Glutamatergic neuron (in vitro differentiated cells): ENCODE measurements around the gene ZFP57. TPM values are rescaled to one million over a fixed set of nuclear protein-coding genes. Genes with fewer than 3 reads are reported as not detected.

Experiments used
- DNase-seq: peaks from one replicate; pipeline ENCODE4 v3.0.0; 2022
- H3K27ac Mint-ChIP-seq: one replicate; pipeline ENCODE4 v1.8.0; 2020; ENCODE audit warnings: mild to moderate bottlenecking, mixed read lengths, inconsistent platforms; ENCODE audit not compliant: unreplicated experiment
- H3K27me3 Mint-ChIP-seq: one replicate; pipeline ENCODE4 v1.8.0; 2020; ENCODE audit warnings: mild to moderate bottlenecking, moderate library complexity, mixed read lengths, inconsistent platforms; ENCODE audit not compliant: unreplicated experiment
- H3K36me3 Mint-ChIP-seq: one replicate; pipeline ENCODE4 v1.8.0; 2020; ENCODE audit warnings: mild to moderate bottlenecking, mixed read lengths, inconsistent platforms; ENCODE audit not compliant: unreplicated experiment
- H3K4me1 Mint-ChIP-seq: one replicate; pipeline ENCODE4 v1.8.0; 2020; ENCODE audit warnings: mild to moderate bottlenecking, low read depth, mixed read lengths, inconsistent platforms; ENCODE audit not compliant: unreplicated experiment
- H3K4me3 Mint-ChIP-seq: one replicate; pipeline ENCODE4 v1.8.0; 2020; ENCODE audit warnings: mild to moderate bottlenecking, mixed read lengths, inconsistent platforms; ENCODE audit not compliant: unreplicated experiment
- H3K9me3 Mint-ChIP-seq: one replicate; pipeline ENCODE4 v1.8.0; 2020; ENCODE audit warnings: mild to moderate bottlenecking, moderate library complexity, mixed read lengths, inconsistent platforms; ENCODE audit not compliant: unreplicated experiment
- total RNA-seq: library from RNA; stranded (reverse); fragmentation: NEBNext Ultra II Directional; extraction: Animal tissue kit (Norgen Biotek cat#: 25700); gene quantifications from one replicate; pipeline ENCODE4 v1.2.1, GENCODE V29; 2021; ENCODE audit not compliant: unreplicated experiment
- TF ChIP-seq, protein P1 (sequence below): fragments of 200-600 bp; sonication (generic); IDR thresholded peaks from one replicate; pipeline ENCODE4 v1.5.0; 2021; ENCODE audit not compliant: partially characterized antibody, unreplicated experiment

The ZFP57 gene
- total RNA-seq, 1 donor from 2014 or later, result not detected

DNA sequence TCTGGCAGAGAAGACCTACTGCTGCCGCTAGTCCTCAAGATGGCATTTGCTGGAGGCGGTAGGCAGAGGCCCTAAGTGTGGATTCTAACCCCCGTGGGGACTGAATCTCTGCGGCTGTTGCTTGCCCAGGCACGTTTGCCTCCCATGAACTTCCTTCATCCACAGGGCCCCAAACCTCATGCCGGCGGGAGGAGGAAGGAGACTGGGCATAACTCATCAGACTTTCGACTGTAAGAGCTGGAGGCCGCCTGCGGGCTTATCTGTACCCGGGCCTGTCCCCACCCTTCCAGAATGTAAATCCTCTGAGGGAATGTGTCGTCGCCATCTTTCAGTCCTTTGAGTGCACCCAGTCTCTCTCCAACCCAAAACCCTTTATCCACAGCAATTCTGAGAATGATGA, 990 bp downstream of the ZFP57 start:
- no peak overlapping the region for H3K4me3 Mint-ChIP-seq
- H3K27ac Mint-ChIP-seq, result no peak overlapping the region
- no peaks in the 10 kb centered on the region for H3K36me3 Mint-ChIP-seq
- no peaks in the 10 kb centered on the region for H3K4me1 Mint-ChIP-seq
- H3K27me3 Mint-ChIP-seq, result peaks cover 2% of the 10 kb centered on the region
- DNase-seq, result no peak
- H3K9me3 Mint-ChIP-seq, result no peaks in the 10 kb centered on the region
- TF ChIP-seq, protein P1, sequence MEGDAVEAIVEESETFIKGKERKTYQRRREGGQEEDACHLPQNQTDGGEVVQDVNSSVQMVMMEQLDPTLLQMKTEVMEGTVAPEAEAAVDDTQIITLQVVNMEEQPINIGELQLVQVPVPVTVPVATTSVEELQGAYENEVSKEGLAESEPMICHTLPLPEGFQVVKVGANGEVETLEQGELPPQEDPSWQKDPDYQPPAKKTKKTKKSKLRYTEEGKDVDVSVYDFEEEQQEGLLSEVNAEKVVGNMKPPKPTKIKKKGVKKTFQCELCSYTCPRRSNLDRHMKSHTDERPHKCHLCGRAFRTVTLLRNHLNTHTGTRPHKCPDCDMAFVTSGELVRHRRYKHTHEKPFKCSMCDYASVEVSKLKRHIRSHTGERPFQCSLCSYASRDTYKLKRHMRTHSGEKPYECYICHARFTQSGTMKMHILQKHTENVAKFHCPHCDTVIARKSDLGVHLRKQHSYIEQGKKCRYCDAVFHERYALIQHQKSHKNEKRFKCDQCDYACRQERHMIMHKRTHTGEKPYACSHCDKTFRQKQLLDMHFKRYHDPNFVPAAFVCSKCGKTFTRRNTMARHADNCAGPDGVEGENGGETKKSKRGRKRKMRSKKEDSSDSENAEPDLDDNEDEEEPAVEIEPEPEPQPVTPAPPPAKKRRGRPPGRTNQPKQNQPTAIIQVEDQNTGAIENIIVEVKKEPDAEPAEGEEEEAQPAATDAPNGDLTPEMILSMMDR, result no peak

DNA sequence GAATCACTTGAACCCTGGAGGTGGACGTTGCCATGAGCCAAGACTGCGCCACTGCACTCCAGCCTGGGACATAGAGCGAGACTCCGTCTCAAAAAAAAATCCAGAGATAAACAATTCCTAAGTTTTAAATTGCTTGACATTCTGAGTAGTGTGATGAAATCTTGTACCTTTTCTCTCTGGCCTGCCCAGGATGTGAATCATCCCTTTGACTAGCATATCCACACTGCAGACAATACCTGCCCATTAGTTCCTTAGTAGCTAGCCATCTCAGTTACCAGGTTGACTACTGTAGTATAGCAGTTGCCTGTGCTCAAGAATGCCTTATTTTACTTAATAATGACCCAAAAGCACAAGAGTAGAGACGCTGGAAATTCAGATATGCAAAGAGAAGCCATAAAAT, 2.8 kb downstream of the ZFP57 start:
- no peak for DNase-seq
- no peaks in the 10 kb centered on the region for H3K4me1 Mint-ChIP-seq
- peaks cover 2% of the 10 kb centered on the region for H3K9me3 Mint-ChIP-seq
- no peak overlapping the region for H3K4me3 Mint-ChIP-seq
- H3K27ac Mint-ChIP-seq, result no peak overlapping the region
- H3K27me3 Mint-ChIP-seq, result peaks cover 2% of the 10 kb centered on the region
- TF ChIP-seq, protein P1, result no peak
- H3K36me3 Mint-ChIP-seq, result no peaks in the 10 kb centered on the region

DNA sequence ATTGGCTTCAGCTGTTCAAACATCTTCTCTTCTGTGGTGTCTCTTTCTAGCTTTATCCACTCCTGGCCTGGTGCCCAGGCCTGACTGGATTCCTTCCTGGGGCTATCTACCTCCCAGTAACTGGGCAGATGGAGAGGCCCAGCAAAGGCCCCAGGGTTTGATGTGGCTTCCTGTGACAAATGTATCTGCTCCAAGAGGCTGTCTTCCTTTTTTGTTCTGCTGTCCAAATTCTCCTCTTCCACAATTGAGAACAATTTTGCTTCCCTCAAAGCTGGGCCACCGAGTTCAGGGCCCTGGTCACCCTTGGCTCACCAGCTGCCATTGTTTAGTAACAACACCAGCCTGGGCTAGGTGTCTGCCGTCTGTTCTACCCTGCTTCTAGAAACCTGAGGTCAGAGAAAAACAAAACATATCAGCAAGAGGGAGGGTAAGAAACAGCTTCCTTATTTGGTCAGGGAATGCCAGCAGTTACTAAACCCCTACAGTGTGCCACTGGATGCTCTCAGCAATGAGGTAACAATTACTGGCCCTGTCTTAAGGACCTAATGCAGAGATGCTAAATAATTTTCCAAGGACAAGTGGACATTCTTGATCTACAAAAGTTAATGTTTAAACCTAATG, 3.9 kb downstream of the ZFP57 start:
- no peak for DNase-seq
- Mint-ChIP-seq H3K27ac (no peak overlapping the region), H3K4me1 (no peaks in the 10 kb centered on the region), H3K9me3 (peaks cover 2% of the 10 kb centered on the region), H3K36me3 (no peaks in the 10 kb centered on the region), H3K27me3 (peaks cover 2% of the 10 kb centered on the region), H3K4me3 (no peak overlapping the region)
- TF ChIP-seq, protein P1, result no peak

GRCh38 chr6:29675561-29675960, 5.4 kb downstream of the ZFP57 start:
- Mint-ChIP-seq H3K27me3 (peaks cover 4% of the 10 kb centered on the region), H3K4me1 (no peaks in the 10 kb centered on the region), H3K27ac (no peak overlapping the region), H3K36me3 (no peaks in the 10 kb centered on the region), H3K4me3 (no peak overlapping the region), H3K9me3 (peaks cover 2% of the 10 kb centered on the region)
- DNase-seq, result no peak
- TF ChIP-seq, protein P1, result no peak

- no peak for DNase-seq
- Mint-ChIP-seq H3K4me1 (no peaks in the 10 kb centered on the region), H3K27ac (no peak overlapping the region), H3K27me3 (peaks cover 2% of the 10 kb centered on the region), H3K4me3 (no peak overlapping the region), H3K9me3 (peaks cover 2% of the 10 kb centered on the region), H3K36me3 (no peaks in the 10 kb centered on the region)
- TF ChIP-seq, protein P1, result no peak
Observed at GRCh38 chr6:29674008-29674407, 6.9 kb downstream of the ZFP57 start.
